HL-60/S4 (cell line): ENCODE data around the gene ST6GAL2.

ENCODE experiments used
- in situ Hi-C: fragments of 300-500 bp; cut with MboI; formaldehyde crosslinking; loops from 2 replicates; pipeline ENCODE4 v1.14.3; 2022; ENCODE audit warnings: low sequenced_read_pairs

ST6GAL2 gene

DNA sequence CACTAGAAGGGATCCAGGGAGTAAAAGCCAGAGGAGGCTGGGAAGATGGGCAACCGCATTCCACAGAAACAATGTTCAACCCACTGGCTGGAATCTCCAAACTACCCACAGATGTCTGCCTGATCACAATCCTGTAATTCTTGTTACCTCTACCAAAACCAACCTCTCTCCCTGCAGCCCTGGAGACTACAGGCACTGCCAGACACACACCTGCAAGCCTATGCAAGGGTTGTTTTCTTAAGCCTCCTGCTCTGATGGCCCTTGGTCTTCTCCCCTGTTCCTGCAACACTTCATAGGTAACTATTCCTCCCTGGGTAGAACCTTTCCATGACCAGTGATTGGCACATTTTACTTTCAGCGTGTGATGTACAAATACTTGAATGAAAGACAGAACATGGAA is 21.9 kb downstream of the ST6GAL2 start:
- in situ Hi-C loops = no loop called here

DNA sequence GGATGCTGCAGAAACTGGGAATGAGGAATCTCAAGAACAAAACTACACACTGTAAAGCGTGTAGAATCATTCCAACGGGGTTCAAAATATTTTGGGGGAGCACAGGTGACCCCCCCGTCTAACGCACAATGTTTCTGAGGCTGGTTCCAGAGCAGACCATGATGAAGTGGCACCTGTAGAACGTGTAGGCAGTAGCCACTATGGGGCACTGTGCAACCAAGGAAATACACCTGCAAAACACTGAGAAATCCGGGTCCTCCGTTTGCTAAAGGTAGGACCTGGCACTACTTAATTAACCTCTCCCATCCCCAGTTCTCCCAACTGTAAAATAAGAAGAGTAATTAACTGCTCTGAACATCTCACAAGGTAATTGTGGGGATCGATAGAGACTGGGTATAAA is 22.6 kb downstream of the ST6GAL2 start:
- in situ Hi-C loops = no loop called here

DNA sequence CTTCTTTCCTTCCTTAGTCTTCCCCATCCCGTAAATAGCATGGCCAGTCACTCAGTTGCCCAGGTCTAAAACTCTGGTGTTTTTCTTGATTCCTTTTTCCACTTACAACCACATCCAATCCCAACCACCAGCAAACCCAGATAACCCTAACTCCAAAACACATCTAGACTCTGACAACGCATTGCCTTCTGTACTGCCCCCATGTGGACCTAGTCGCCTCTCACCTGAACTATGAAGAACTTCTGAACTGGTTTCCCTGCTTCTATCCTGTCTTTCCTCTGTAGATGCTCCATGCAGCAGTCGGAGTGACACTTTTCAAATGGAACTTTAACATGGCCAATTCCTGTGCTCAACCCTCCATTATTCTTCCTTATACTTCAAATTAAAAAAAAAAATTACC is 26.5 kb downstream of the ST6GAL2 start:
- in situ Hi-C loops = no loop called here

DNA sequence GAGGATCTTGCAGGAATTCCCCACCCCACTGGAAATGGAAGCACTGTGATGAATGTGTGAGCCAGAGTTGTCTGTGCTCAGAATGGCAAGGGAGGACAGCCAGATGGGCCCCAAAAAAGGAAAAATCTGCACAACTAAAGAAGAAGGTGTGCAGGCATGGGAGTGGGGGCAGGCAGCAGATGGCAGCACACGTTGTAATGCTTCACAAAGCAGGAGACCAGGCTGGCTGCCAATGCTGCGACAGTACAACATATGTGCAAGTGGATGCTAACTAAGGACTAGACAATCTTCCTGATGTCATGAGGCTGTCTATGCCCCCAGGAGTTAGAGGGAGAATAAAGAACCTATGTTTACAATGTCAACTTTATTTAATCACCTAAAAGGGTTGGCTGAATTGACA is 27.2 kb downstream of the ST6GAL2 start:
- in situ Hi-C loops = no loop called here

DNA sequence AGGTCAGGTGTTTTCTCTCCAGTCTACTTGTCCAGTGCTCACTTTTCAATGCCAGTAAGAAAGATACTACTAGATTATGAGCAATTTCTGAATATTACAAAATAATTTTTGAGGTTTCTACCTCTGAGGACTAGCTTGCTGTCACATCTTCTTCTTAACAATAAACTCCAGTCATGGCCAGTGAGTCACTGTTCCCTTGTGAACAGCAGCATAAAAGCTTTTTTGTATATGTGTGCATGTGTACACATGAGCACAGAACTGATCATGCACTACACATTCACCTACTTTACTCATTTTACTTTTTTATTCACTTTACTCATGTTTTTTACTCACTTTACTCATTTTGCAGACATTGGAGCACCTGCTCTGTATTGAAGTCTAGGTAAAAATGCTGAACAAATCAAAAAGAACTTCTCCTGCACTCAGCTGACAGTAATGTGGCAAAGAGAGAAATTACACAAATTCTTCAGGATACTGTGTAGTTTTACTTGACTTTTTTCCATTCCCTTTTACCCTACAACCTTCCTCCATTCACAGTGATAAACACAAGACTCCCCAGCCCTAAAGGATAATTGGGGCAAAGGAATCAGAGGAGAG is 28.0 kb downstream of the ST6GAL2 start:
- in situ Hi-C loops = no loop called here

DNA sequence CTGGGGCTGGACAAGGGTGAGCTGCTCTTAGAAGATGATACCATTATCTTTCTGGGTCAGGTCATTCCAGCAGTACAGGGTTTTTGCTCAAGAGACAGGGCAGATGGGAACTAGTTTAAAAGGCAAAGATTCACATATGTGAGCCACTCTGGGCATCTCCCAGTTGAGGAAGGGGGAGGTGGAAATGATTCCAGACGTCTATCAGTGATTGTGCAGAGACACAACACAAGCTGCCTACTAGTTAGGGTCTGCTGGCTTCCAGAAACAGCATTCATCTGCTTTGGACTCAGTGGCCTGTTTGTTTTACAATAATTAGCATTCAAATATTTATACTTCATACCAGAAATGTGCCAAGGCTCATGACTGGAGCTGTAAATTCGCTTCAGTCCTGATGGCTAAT is 32.3 kb downstream of the ST6GAL2 start:
- in situ Hi-C loops = no loop called here

DNA sequence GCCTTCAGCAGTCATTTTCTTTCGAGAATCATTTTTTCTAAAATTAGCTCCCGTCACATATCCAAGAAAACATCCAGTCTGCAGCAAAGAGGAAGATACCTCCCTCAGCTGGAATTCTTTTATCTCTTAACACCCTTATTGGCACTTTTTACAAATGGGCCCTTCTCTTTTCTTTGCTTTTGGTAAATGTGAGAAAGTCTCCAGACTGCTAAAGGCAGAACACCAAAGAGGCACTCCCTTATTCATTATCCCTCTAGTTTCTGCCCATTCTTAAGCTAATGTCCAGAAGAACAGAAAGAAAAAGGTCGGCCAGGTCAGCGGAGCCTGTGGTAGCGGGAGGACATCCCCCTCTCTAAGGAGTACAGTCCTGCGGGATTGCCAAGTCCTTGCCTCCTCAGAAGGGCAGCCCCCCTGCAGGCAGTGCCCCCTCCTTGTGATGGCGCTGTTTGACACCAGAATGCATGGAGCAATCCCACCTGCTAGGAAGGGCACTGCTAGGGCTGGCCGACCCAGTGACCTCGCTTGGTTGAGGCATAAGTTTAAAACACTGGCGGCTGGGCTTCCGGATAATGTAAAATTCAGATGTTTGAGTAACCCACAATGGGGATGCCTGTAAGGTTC is 34.0 kb downstream of the ST6GAL2 start:
- in situ Hi-C loops = no loop called here

DNA sequence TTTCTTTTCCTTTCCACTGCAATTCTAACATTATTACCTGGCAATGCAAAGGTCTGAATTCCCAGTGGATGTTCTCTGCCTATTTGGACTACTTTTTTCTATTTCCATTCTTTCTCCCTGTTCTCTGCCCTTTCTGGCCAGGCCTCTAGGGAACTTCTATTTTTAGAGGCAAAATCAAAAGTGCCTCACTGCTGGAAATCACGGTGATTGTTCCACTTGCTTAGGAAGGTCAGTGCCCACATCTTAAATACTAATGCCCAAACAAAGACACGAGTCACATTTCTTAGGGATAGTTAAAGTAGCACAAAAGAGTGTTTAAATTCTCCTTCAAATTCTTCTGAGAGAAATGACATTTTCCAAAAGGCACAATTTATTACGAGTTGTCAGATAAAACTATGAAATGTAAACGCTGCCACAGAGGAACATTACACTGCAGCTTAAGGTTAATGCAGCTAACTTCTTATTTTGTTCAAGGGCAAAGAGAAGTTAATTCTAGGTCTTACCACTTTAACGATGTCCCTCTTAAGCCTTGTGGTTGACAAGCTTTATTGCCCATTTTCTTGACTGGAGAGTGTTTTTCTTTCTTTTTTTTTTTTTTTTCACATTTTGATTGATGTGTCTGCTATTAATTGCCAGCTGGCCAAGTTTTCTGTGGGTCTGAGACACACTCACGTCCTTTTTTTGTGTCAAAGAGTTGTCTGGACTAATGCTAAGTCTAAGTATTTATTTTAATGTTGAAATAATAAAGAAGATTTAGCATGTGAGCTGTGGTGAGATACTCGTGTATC is 34.7 kb downstream of the ST6GAL2 start:
- in situ Hi-C loops = no loop called here

DNA sequence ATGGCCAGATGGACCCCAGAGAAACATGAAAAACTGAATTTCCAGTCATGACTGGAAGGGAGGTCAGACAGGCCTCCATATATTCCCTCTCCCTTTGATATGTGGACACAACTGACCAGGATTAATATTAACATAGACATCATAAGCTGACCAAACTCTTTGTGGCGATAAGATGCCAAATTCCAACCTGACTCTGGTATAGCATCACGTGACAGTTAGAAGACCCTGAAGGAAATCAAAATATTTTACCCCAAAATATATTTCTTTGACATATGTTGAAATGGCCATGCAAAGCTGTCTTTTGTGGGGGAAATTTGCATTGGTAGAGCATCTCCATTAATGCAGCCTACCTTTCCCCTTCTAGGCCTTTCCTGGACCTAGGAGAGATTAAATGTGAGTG is 36.7 kb downstream of the ST6GAL2 start:
- in situ Hi-C loops = no loop called here

DNA sequence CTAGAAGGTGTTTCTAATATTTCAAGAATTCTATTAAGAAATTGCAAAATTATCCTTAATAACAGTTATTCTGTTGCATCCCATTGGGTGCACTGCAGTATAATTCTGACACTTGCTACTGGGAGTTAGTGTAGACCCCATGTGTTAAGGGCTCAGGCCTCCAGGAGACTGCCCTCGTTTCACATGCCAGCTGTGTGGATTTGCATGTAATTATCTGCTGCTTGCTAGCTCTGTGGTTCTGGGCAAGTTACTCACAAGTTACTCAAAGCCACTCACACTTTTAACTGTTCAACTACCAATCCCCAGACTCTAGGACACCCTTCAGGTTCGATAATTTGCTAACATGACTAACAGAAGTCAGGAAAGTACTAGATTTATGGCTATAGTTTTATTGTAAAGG is 38.6 kb downstream of the ST6GAL2 start:
- in situ Hi-C loops = no loop called here

DNA sequence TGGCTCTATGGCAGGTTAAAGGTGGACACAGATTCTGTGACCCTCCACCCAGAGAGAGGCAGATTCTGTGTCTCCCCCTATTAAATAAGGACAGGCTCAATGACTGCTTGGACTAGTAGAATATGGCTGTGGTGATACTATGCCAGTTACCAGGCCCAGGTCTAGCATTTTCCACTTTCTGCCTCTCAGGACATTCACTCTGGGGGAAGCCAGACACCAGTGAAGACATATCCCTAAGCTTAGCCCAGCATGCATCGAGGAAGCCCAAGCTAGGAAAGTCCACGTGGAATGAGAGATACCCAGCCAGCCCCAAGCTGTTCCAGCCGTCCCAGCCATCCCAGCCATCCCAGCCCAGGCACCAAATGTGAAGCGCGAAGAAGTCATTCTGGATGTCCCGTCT is 40.3 kb downstream of the ST6GAL2 start:
- in situ Hi-C loops = no loop called here

DNA sequence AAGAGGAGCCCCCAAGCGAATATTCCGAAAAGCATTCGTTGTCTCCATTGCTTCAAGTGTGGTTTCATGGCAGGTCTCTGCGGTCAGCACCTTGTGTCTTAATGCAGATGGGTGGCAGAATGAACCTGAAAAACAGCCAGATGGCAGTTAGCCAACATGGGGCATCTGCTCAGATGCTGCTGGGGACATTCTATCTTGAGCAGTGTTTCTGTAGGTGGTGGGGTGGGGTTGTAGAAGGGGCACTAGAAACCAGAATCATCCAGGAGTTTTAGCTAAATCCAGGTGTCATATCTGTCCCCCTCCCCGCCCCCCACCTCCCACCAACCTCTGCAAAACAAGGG is 42.1 kb downstream of the ST6GAL2 start:
- in situ Hi-C loops = no loop called here

DNA sequence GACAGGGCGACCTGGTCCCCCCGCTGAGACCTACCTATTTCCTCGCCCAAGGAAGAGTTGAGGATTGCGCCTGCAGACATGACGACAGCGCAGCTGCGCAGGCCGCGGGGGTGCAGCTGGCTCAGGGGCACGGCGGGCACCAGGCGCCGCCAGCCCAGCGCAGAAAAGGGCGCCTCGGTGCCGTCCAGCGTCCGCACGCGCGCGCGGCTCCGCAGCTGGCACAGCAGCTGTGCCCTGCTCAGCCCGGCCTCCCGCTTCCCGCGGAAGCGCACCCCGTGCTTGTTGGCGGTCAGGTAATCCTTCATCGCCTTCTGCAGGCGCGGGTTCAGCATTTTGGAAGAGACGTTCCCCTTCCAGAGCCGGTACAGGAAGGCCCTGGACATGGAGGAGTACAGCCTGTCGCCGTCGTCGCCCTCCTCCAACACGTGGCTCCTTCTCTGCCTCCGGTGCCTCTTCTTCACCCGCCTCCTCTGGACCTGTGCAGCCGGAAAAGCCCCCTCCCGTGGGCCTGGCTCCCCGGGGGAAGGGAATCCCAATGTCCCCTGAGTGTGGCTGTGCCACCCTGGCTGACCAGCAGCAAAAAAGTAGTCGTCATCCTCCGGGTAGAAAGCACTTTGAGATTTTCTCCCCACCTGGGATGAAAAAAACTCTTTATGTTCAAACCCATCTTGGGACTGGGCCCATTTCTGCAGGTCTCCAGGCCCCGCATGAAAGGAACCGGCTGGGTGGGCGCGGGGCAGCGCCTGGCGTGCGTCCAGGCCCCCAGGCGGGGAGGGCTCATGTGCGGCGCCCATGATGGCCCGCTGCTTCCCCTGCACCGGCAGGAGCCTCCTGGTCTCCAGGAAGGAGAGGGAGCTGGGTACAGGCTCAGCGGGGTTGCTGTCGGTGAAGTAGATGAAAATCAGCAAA is 42.7 kb downstream of the ST6GAL2 start:
- in situ Hi-C loops = no loop called here

DNA sequence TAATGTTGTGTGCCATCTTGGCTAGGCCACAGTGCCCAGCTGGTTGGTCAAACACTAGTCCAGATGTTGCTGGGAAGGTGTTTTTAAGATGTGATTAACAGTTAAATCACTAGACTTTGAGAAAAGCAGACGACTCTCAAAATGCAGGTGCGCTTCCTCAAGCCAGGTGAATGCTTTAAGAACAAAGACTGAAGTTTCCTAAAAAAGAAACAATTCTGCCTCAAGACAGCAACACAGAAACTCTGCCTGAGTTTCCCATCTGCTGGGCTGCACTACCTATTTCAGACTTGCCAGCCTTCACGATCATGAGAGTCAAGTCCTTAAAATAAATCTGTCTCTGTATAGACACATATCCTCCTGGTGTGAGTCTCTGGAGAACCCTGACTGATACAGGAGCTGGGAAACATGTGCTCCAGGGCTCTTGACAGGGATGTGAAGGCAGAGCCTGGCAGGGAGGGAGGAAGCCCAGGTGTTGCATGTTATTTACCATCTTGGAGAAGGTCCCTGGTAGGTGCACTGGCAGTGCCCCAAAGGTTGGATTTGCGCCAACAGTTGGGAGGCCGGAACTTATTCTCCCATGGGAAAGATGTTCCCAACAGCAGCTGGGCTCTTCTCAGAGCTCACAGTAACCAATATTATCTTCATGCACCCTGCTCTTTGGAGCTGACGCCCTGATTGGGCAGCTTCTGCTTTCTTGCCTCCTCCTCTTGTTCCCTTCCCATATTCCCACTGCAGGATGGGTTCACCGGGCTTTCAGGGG is 43.9 kb downstream of the ST6GAL2 start:
- in situ Hi-C loops = no loop called here

DNA sequence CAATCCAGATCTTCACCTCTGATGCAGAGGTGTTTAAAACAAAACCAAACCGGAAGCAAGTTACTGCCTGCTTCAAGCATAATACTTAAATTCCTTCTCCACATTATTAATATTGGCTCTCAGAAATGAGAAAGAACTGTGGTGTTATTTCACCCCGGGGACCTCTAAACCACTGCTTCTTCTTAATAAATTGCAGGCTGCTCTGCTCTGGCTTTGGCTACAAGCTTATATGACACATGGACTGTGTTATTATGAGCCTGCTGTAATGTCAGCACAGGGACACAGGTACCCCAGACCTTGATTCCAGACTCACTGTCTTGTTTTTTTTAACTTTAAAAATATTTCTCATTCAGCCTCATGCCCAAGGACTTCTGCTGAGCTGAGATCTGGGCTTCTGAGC is 45.1 kb downstream of the ST6GAL2 start:
- in situ Hi-C loops = no loop called here

DNA sequence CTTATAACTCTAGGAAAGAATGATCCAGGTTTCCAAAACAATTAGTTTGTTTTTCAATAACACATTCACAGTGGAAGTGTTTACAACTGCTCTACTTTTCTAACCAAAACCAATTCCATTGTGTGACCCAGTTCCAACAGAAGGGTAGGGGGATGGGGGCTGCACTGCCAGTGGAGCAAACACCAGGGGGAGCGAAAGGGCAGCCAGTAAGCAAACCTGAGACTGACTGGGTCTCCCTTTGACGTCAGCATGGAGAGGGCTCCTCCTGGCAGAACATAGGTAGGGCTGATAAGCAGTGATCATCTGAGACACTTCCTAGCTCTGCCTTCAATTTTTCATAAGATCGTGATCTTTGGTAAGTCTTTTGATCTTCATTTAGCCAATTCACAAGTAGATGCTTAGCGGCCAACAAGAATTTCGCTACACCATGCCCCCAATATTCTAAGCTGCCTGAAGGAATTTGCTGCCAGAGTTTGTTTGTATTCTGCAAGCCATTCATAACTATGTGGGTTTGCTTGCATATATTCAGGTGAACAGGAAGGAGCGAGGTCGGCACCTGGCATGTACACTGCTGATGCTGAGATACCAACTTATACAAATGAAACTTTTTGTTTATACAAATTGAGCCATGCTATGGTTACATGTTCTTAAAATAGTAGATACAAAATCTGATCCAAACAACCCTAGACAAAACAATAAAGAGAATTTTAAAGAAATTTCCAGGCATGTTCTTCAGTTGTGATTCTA is 45.9 kb downstream of the ST6GAL2 start:
- in situ Hi-C loops = no loop called here

DNA sequence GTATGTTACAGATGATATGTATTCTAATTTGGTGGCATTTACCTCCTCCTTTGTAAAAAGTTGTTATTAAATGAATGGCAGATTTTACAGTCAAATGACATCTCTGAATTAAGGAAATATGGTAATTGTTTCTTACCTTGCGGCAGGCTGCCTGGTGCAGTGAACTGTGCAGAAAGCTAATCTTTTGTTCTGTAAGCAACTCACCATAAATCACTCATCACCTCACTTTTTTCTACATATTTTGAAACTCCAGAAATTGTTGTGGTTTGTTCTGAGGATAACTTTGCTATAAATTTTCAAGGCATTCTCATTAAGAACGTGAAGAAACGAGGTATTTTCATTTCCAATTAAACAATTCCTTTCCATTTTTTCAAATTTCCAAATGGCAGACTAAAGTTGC is 52.7 kb downstream of the ST6GAL2 start:
- in situ Hi-C loops = no loop called here

DNA sequence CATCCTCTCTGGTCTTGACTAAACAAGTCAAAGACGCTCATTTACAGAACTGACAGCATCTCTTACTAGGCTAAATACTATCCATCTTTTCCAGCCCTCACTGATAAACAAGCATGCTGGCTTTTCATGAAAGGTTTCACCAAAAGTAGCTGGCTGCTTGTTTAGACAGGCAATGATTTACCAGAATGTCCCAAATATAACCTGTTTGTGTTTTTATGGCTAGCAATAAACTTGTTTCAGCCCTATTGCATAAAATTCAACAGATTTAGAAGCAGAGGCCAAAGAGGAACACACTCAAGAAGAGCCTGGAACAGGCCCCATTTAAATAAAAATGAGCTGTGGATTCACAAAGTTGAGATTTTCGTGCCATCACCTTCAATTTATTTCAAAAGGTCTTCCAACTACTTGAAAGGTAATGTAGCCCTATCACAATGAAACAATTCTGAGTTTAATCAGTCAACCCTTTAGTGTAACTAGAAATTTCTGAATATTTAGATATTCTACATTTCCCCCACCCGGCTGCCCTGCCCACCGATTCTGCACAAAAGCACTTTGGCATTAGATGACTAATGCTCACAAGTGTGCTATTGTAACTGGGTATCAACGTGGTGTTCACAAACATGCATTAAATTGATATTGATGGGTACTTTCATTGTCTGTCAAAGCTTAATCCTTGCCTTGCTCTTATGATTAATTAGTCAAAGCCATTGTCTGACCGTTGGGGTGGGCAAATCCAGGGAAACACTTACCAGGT is 54.0 kb downstream of the ST6GAL2 start:
- in situ Hi-C loops = no loop called here

DNA sequence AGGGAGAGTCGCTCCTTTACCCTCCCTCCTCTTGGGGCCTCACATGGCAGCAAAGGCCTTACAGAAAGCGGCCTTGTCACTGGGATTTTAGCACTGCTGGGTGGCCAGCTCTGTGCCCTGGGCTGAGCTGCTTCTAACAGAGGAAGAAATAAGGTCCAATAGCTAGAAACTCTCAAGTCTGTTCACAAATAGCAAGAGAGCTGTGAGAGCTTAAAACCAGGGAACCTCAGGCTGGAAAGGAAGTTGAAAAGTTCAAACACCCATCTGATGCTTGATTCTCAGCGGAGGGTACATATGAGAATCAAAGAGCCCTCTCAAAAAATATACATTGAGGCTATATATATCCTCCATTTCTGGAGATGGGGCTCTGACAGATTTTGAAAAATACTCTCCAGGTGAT is 54.7 kb downstream of the ST6GAL2 start:
- in situ Hi-C loops = no loop called here
